ENCODE results near the gene LPCAT1.

GRCh38 chr5:1413611-1414241 is 110.0 kb downstream of the LPCAT1 start:
- no peak for TF ChIP-seq CTCF (IDR thresholded peaks at IDR 0.05)
- TF ChIP-seq POLR2A (IDR thresholded peaks at IDR 0.05) = no peak

All from testis (tissue), 2 donors.